H4 (cell line): Measurements from ENCODE around the gene KANSL1. TPM values are rescaled to one million over a fixed set of nuclear protein-coding genes. Genes with fewer than 3 reads are reported as not detected.
A peak's percentile ranks its signal among the peaks of the same experiment; 100 is the strongest.
"Not testable (repeated sequence)": the region's sequence is repeated elsewhere in the genome, so short reads cannot be mapped to it uniquely, and the experiment has no call there.

Experiments
- DNase-seq: peaks from one replicate; pipeline ENCODE4 v3.0.0-alpha.2; 2015; ENCODE audit warnings: low spot score
- total RNA-seq: library from RNA; depleted of rRNA; stranded (reverse); fragments of >200 nt; shearing (Covaris generic); gene quantifications from 2 replicates; pipeline ENCODE4 v1.2.3, GENCODE V29; 2014

KANSL1 gene
- total RNA-seq, 1 experiment from 2014 or later = 22.6 TPM

DNA sequence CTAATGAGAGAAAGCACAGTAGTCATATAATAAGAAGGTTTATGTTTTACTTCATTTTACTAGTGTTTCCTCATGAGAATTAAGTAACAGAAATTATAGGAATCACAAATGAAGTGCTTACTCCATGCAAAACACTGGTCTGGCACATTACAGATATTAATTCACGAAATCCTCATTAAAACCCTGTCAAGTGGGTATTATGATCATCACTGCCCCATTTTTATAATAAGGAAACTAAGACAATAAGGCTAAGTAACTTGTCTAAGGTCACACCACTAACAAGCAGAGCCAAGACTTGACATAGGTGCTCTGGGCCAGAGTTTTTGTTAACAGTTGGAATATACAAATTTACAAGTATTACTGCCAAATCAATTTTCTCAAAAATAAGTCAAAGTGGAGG lies 83.0 kb downstream of the KANSL1 start:
- DNase-seq = no peak

DNA sequence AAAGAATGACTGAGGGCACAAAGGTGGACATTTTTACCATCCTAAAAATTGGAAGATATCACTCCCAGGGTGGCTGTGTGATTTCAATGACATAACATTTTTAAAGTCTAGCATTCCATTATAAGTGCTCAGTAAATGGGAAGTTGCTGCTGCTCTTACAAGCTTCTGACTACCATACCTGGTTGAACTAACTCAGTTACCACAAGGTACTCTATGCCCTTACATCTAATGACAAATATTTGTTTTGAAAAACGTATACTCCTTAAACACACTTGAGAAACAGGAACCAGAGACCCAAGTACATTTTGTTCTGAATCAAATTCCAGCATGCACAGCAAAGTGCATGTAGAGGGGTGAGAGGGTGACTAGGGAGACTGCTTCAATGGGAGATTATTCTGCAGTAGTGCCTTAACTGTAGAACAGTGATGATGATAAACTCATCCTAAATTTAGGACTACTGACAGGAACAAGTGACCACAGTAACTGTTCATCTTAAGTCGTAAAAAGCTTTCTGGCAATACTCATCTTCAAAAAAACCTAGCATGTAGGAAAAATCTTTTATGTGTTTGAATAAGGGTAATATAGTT lies 83.5 kb downstream of the KANSL1 start:
- DNase-seq = no peak

DNA sequence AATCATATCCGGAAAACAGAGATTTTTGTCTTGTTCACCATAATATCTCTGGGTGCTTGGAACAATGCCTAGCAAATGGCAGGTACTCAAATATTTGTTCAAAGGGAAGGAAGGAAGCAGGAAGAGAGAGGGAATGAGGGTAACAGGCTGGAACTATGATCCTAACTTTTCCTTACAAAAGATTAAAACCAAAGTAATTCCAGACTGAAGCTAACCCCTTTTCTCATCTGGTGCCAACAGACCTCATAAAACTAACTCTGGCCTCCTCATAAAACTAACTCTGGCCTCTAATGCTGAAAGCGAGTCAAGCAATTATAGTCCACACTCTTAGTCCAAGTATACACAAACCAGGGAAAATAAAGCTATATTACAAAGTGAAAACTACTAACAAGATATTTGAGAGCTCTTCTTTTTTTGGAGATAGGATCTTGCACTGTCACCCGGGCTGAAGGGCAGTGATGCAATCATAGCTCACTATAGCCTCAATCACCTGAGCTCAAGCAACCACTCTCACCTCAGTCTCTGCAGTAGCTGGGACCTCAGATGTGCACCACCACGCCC lies 84.6 kb downstream of the KANSL1 start:
- no peak for DNase-seq

GRCh38 chr17:46108120-46108519 lies 85.1 kb downstream of the KANSL1 start:
- no peak for DNase-seq

- DNase-seq = no peak
Observed at GRCh38 chr17:46106966-46107644, 86.1 kb downstream of the KANSL1 start.

GRCh38 chr17:46102806-46103205 lies 90.4 kb downstream of the KANSL1 start:
- peak; percentile 30 for DNase-seq

GRCh38 chr17:46101785-46102617 lies 91.2 kb downstream of the KANSL1 start:
- DNase-seq = not testable (repeated sequence)

DNA sequence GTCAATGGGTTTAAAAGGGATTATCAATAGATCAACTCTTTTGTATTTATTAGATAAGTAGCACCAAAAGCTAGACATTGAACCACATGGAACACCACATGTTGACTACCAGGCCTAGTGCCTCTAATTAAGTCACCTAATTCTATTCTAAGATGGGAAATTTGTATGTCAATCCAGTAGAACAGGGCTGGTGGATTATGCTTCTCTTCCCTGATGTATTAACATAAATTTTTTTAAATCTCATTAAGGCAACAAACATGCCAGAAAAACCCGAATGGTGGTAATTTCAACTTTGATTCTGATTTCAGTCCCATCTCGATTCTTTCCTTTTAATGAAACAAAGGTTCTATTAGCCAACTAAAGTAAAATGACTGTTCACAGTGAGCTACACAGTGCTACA lies 92.6 kb downstream of the KANSL1 start:
- no peak for DNase-seq

DNA sequence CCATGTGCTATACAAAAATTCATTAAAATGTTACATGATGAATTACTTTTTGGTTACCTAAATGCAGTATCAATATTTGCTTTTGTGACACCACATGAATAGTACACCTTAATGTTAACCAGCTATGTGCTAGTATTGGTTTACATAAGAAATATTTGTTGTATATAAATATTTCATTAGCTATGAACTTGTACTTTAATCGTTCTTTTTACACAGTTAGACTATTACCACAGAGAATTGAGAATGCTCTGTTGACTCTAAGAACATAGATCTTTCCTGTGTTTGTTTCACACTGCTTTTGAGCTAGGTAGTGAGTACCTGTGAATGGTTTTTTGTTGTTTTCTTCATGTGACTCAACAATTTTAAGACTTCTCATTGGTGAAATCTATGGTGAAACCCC lies 93.4 kb downstream of the KANSL1 start:
- DNase-seq = no peak

DNA sequence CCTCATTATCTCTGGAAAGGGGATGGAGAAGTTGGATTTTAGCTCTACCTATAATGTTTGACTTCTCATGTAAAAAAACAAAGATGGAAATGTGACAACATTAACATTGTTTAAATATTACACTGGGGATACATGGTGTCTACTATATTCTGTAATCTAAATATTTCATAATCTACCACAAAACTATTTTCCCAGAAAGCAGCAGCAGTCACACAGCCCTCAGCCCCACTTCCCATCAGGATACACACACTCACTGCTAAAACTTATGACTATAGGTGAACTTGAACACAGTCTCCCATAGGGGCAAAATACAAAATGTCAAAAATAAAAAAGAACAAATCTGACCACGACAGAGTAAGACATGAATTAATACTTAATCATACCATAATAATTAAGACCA lies 95.7 kb downstream of the KANSL1 start:
- DNase-seq = no peak

DNA sequence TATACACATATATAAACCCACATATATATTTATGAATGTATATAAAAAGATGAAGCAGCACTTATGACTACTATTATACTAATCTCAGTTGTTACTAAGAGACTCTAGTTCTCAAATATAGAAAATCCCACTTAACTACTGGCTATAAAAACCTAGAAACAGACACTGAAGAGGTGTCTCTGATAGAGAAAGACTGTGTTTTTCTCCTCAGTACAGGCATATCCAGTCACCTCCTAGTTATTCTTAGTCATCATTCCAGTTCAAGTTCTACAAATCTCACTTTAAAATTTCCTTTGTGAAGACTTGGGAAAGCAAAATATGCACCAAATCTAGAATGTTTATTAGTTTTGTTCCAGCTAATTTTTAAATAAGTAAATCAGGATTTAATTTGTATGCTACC lies 100.2 kb downstream of the KANSL1 start:
- no peak for DNase-seq

- DNase-seq = no peak
Observed at GRCh38 chr17:46090871-46091270, 102.4 kb downstream of the KANSL1 start.

DNA sequence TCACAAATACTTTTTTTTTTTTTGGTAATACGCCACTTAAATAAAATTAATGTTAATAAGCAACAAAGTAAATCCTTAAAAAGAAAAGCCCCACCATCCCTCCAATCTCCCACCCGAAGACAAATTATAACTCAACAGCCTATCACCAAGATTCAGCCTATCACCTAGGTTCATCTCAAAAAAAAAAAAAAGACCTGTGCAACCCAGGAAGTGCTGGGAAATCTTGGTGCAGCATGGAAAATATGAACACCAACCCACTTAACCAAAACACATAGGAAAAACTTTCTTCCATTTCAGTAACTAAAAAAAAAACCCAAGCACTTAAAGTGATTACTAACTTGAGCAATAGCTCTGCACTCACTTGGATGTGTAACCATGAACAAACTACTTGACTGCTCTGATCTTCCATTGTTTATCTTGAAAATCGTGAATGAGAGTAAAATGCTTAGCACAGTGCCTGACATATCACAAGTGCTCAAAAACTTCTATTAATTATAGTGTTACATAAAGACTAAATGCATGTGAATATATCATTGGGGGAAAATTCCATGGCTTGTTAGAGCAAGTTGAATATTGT lies 103.8 kb downstream of the KANSL1 start:
- DNase-seq = no peak

DNA sequence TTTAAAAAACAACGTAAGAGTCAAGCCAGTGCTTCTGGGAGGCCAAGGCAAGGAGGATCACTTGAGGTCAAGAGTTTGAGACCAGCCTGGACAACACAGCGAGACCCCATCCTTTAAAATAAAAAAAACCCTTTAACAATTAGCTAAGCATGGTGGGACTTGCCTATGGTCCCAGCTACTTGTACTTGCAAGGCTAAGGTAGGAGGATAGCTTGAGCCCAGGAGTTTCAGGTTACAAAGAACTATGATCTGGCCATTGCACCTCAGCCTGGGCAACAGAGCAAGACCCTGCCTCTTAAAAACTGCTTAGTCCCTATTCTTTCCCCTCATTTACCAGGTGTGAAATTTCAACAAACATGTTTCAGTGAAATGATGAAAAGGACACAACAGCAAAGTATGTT lies 104.6 kb downstream of the KANSL1 start:
- no peak for DNase-seq

DNA sequence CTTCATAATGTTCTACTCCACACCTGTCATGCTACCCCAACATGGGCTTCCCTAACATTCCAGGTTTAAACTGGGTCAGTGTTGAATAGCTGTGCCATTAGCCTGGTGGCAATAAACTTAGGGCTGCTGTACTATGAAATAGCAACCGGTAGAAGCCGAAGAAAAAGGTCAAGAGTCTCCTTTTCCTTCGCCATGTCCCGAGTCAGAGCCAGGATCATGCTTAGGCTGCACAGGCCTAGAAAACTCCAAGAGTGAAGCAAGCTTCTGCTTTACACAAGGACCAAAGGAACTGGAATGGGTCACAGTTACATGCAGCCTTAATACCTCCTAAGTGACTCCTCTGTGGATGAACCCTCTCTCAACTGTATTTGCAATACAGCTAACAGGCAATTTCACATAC lies 105.4 kb downstream of the KANSL1 start:
- DNase-seq = not testable (repeated sequence)

- DNase-seq = no peak
Observed at GRCh38 chr17:46086821-46087220, 106.4 kb downstream of the KANSL1 start.

- DNase-seq = no peak
Observed at GRCh38 chr17:46085522-46085921, 107.7 kb downstream of the KANSL1 start.

GRCh38 chr17:46082257-46082656 lies 111.0 kb downstream of the KANSL1 start:
- no peak for DNase-seq

GRCh38 chr17:46081018-46081320 lies 112.3 kb downstream of the KANSL1 start:
- no peak for DNase-seq

DNA sequence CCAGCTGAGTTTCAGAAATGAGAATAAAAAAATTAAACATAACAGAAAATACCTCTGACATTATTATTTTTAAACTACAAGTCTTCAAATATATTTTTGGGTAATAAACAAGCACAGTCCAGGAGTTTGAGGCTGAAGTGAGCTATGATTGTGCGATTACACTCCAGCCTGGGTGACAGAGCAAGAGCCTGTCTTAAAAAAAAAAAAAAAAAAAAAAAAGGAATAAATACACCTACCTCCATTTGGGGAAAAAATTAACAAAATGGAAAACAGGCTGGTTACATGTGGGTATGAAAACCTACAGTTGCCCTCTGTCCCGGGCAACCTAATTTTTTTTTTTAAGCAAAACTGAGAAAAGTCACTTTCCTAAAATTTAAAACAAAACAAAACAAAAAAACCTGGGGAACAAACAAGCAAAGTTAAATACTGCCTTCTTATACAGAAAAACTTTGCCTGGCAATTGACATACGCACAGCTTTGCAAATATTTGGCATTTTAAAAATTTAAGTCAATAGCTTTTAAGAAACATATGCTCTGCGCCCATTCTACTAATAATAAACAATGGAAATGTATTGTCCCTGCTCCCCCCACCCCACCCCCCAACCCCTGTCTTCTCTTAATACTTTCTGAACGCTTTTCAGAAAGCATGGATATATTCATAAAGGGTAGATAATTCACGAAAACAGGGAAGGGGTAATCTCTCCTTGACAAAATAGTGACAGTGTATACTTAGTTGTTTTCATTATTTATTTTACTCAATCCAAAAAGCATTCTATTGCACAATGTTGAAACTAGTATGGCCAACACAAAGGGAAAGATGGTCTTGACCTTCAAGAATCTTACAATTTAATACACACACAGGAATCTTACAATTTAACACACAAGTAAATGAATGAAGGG lies 112.9 kb downstream of the KANSL1 start:
- DNase-seq = no peak

- no peak for DNase-seq
Observed at GRCh38 chr17:46078675-46079074, 114.6 kb downstream of the KANSL1 start.
